Measurements from ENCODE around the gene RAB36. TPM values are rescaled to one million over a fixed set of nuclear protein-coding genes. Genes with fewer than 3 reads are reported as not detected.

RAB36 gene
- total RNA-seq, 1 experiment from 2014 or later = 1.1 TPM

DNA sequence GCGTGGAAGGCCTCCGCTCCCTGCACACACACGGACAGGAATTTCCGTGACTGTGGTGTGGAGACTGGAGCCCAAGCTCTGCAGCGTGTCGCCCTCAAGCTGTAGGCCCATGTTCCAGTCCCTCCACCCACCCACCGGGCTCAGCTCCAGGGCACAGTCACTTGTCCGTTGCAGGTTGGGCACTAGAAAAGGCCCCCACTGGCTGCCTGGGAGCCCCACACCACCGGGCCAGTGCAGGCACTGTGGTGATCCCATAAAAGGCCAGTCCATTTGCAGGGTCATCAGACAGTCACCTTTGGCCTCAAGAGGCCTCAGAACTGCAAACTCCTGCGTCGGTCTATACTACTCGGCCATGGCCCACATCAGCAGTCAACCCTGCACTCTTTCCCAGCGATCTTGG lies 16.3 kb downstream of the RAB36 start:
- no peaks in the 10 kb centered on the region for H3K36me3 ChIP-seq (ENCODE audit: low read depth, low read length)
- no peaks in the 10 kb centered on the region for H4K20me1 ChIP-seq (ENCODE audit: low read length)
- no TSS peak for BruUV-seq (replicated peaks)
- no peaks in the 10 kb centered on the region for H3K4me1 ChIP-seq (ENCODE audit: insufficient read depth, low read length)
- intact Hi-C loops (cut with micrococcal nuclease) = no loop called here
- CTCF ChIA-PET = no interaction called here
- ATAC-seq (no peak), DNase-seq (no peak)
- H3K9ac ChIP-seq (ENCODE audit: low read length) = no peak overlapping the region
- no peak for TF ChIP-seq CTCF (conservative IDR thresholded peaks at IDR 0.05; ENCODE audit: low read depth, low read length)
- no peak for TF ChIP-seq EZH2 (IDR thresholded peaks at IDR 0.05; ENCODE audit: low read length, unreplicated experiment)
- no peak for TF ChIP-seq EZH2phosphoT487 (IDR thresholded peaks at IDR 0.05; ENCODE audit: borderline replicate concordance, low read length)
- H3K27ac ChIP-seq (ENCODE audit: low read length) = no peak overlapping the region
- H3K4me2 ChIP-seq (ENCODE audit: low read length) = no peak overlapping the region
- H2AFZ ChIP-seq (ENCODE audit: low read length) = no peak overlapping the region
- H3K9me2 ChIP-seq (replicated peaks; ENCODE audit: low read length) = no peaks in the 10 kb centered on the region
- no peak overlapping the region for H3K4me3 ChIP-seq (ENCODE audit: low read length)
- POLR2A ChIA-PET (ENCODE audit: unreplicated experiment) = no interaction called here
- H3K9me3 ChIP-seq (ENCODE audit: low read length) = no peaks in the 10 kb centered on the region
- H3K27me3 ChIP-seq (ENCODE audit: low read length) = no peaks in the 10 kb centered on the region
- no peaks in the 10 kb centered on the region for H3K79me2 ChIP-seq (ENCODE audit: low read length)
- H3F3A ChIP-seq (ENCODE audit: low read length, unreplicated experiment) = no peaks in the 10 kb centered on the region

- POLR2A ChIA-PET (ENCODE audit: unreplicated experiment) = no interaction called here
- H3K9me2 ChIP-seq (replicated peaks; ENCODE audit: low read length) = no peaks in the 10 kb centered on the region
- DNase-seq (no peak), ATAC-seq (no peak)
- H3K9ac ChIP-seq (ENCODE audit: low read length) = no peak overlapping the region
- no peaks in the 10 kb centered on the region for H3K4me1 ChIP-seq (ENCODE audit: insufficient read depth, low read length)
- H3K27me3 ChIP-seq (ENCODE audit: low read length) = no peaks in the 10 kb centered on the region
- BruUV-seq (replicated peaks) = no TSS peak
- no peak overlapping the region for H3K27ac ChIP-seq (ENCODE audit: low read length)
- H3K4me3 ChIP-seq (ENCODE audit: low read length) = no peak overlapping the region
- H3K9me3 ChIP-seq (ENCODE audit: low read length) = no peaks in the 10 kb centered on the region
- no peak overlapping the region for H2AFZ ChIP-seq (ENCODE audit: low read length)
- no peaks in the 10 kb centered on the region for H3F3A ChIP-seq (ENCODE audit: low read length, unreplicated experiment)
- no peak for TF ChIP-seq EZH2phosphoT487 (IDR thresholded peaks at IDR 0.05; ENCODE audit: borderline replicate concordance, low read length)
- no peak for TF ChIP-seq CTCF (conservative IDR thresholded peaks at IDR 0.05; ENCODE audit: low read depth, low read length)
- TF ChIP-seq EZH2 (IDR thresholded peaks at IDR 0.05; ENCODE audit: low read length, unreplicated experiment) = no peak
- intact Hi-C loops (cut with micrococcal nuclease) = no loop called here
- no peak overlapping the region for H3K4me2 ChIP-seq (ENCODE audit: low read length)
- no peaks in the 10 kb centered on the region for H3K36me3 ChIP-seq (ENCODE audit: low read depth, low read length)
- H3K79me2 ChIP-seq (ENCODE audit: low read length) = no peaks in the 10 kb centered on the region
- no peaks in the 10 kb centered on the region for H4K20me1 ChIP-seq (ENCODE audit: low read length)
- CTCF ChIA-PET = no interaction called here
These were observed 18.4 kb downstream of the RAB36 start for GRCh38 chr22:23163665-23164064.

GRCh38 chr22:23164091-23164490 lies 18.8 kb downstream of the RAB36 start:
- TF ChIP-seq EZH2 (IDR thresholded peaks at IDR 0.05; ENCODE audit: low read length, unreplicated experiment) = no peak
- TF ChIP-seq EZH2phosphoT487 (IDR thresholded peaks at IDR 0.05; ENCODE audit: borderline replicate concordance, low read length) = no peak
- TF ChIP-seq CTCF (conservative IDR thresholded peaks at IDR 0.05; ENCODE audit: low read depth, low read length) = no peak
- POLR2A ChIA-PET (ENCODE audit: unreplicated experiment) = no interaction called here
- CTCF ChIA-PET = no interaction called here
- no TSS peak for BruUV-seq (replicated peaks)
- Histone ChIP-seq H4K20me1 (ENCODE audit: low read length) (no peaks in the 10 kb centered on the region), H3K36me3 (ENCODE audit: low read depth, low read length) (no peaks in the 10 kb centered on the region), H3K4me3 (ENCODE audit: low read length) (no peak overlapping the region), H2AFZ (ENCODE audit: low read length) (no peak overlapping the region), H3K9ac (ENCODE audit: low read length) (no peak overlapping the region), H3K79me2 (ENCODE audit: low read length) (no peaks in the 10 kb centered on the region), H3K9me2 (replicated peaks; ENCODE audit: low read length) (no peaks in the 10 kb centered on the region), H3K27me3 (ENCODE audit: low read length) (no peaks in the 10 kb centered on the region), H3F3A (ENCODE audit: low read length, unreplicated experiment) (no peaks in the 10 kb centered on the region), H3K9me3 (ENCODE audit: low read length) (no peaks in the 10 kb centered on the region), H3K4me2 (ENCODE audit: low read length) (no peak overlapping the region), H3K27ac (ENCODE audit: low read length) (no peak overlapping the region), H3K4me1 (ENCODE audit: insufficient read depth, low read length) (no peaks in the 10 kb centered on the region)
- intact Hi-C loops (cut with micrococcal nuclease) = no loop called here
- DNase-seq (no peak), ATAC-seq (no peak)

Measured in PC-3 (cell line).